ENCODE results near the gene EMILIN2.

The EMILIN2 gene

GRCh38 chr18:2895391-2895790 lies 48.6 kb downstream of the EMILIN2 start:
- intact Hi-C loops (cut with DNase I): no loop called here

GRCh38 chr18:2896990-2897389 lies 50.2 kb downstream of the EMILIN2 start:
- intact Hi-C loops (cut with DNase I): no loop called here
- DNase-seq: no peak

More at GRCh38 chr18:2895391-2895790, 48.6 kb downstream of the EMILIN2 start:
- no peak for DNase-seq

GRCh38 chr18:2897448-2898185 lies 50.8 kb downstream of the EMILIN2 start:
- intact Hi-C loops (cut with DNase I): no loop called here
- DNase-seq: no peak

GRCh38 chr18:2898186-2898640 lies 51.4 kb downstream of the EMILIN2 start:
- intact Hi-C loops (cut with DNase I): no loop called here
- DNase-seq: peak in 1 of 10 donors; percentile 74

GRCh38 chr18:2900684-2901422 lies 54.0 kb downstream of the EMILIN2 start:
- intact Hi-C loops (cut with DNase I): no loop called here
- DNase-seq: no peak

- DNase-seq: no peak
- intact Hi-C loops (cut with DNase I): no loop called here
These were observed 54.7 kb downstream of the EMILIN2 start for GRCh38 chr18:2901423-2901985.

- intact Hi-C loops (cut with DNase I): no loop called here
- DNase-seq: no peak
These were observed 55.5 kb downstream of the EMILIN2 start for GRCh38 chr18:2902327-2902726.

GRCh38 chr18:2903006-2903405 lies 56.2 kb downstream of the EMILIN2 start:
- intact Hi-C loops (cut with DNase I): no loop called here
- no peak for DNase-seq

- intact Hi-C loops (cut with DNase I): no loop called here
- peak in 1 of 10 donors; percentile 79 for DNase-seq
These were observed 59.3 kb downstream of the EMILIN2 start for GRCh38 chr18:2905854-2906703.

GRCh38 chr18:2906704-2907549 lies 60.1 kb downstream of the EMILIN2 start:
- DNase-seq: peak in 1 of 10 donors; percentile 85
- intact Hi-C loops (cut with DNase I): no loop called here

GRCh38 chr18:2907550-2908135 lies 60.8 kb downstream of the EMILIN2 start:
- DNase-seq: no peak
- intact Hi-C loops (cut with DNase I): no loop called here

GRCh38 chr18:2908166-2908945 lies 61.5 kb downstream of the EMILIN2 start:
- intact Hi-C loops (cut with DNase I): no loop called here
- peak in 1 of 10 donors; percentile 20 for DNase-seq

GRCh38 chr18:2908946-2909335 lies 62.1 kb downstream of the EMILIN2 start:
- DNase-seq: no peak
- intact Hi-C loops (cut with DNase I): no loop called here

GRCh38 chr18:2909431-2910140 lies 62.8 kb downstream of the EMILIN2 start:
- intact Hi-C loops (cut with DNase I): no loop called here
- no peak for DNase-seq

- DNase-seq: no peak
- intact Hi-C loops (cut with DNase I): no loop called here
These were observed 63.5 kb downstream of the EMILIN2 start for GRCh38 chr18:2910261-2910660.

GRCh38 chr18:2910751-2911425 lies 64.1 kb downstream of the EMILIN2 start:
- no peak for DNase-seq
- intact Hi-C loops (cut with DNase I): no loop called here

- DNase-seq: no peak
- intact Hi-C loops (cut with DNase I): no loop called here
These were observed 64.7 kb downstream of the EMILIN2 start for GRCh38 chr18:2911533-2911932.

All from posterior cingulate gyrus (tissue), 11 donors.